Measurements from ENCODE around the gene DEXI. TPM values are rescaled to one million over a fixed set of nuclear protein-coding genes. Genes with fewer than 3 reads are reported as not detected.

Gene DEXI
- total and polyA plus RNA-seq, 2 of the 4 experiments (the other 2 are of a cell fraction): 43.7 to 63.6 TPM

DNA sequence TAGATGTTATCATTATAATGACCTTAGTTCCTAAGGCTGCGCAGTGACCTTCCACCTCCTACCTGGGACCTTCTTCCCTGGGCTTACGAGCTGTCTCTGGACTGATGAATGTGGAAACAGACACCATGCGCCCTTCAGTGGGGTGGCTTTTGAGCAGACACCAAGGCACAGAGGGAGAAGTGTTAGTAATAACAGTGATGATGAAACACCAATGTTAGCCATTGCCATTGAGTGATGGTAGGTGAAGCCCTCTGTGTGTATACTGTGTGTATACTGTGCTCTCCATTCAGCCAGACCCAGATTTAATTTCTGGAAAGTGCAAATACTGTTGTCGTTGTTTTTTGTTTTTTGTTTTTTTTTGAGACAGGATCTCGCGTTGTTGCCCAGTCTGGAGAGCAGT, 46.6 kb upstream of the DEXI start:
- Histone ChIP-seq H4K5ac (ENCODE audit: low read depth, low read length) (peak overlapping the region; percentile 76), H3K4ac (ENCODE audit: low read depth, low read length) (peak overlapping the region; percentile 51), H2AK5ac (ENCODE audit: low read depth, low read length) (peak overlapping the region; percentile 77; the same call in 1 of the 2 replicates), H3K27ac (ENCODE audit: insufficient read depth, low read length) (peak overlapping the region; percentile 47; the same call in 1 of the 2 replicates), H2BK15ac (ENCODE audit: low read depth, low read length) (peak overlapping the region; percentile 93), H3K4me3 (ENCODE audit: insufficient read depth, low read depth, low read length) (no peak overlapping the region), H3K9ac (ENCODE audit: low read depth, low read length) (no peak overlapping the region), H3K18ac (ENCODE audit: low read depth, low read length) (peak overlapping the region; percentile 63), H2AK9ac (replicated peaks; ENCODE audit: low read depth, low read length, poor library complexity) (no peak overlapping the region), H3K9me1 (ENCODE audit: insufficient read depth, low read length) (peaks cover 38% of the 10 kb centered on the region), H4K20me1 (ENCODE audit: insufficient read depth, low read length) (peaks cover 6% of the 10 kb centered on the region), H4K8ac (ENCODE audit: low read depth in 2 of 2, low read length in 2 of 2) (peak overlapping the region in 1 of 2 experiments; percentile 58; a peak in 2 of 4 replicates), H2BK120ac (ENCODE audit: low read depth, low read length) (peak overlapping the region; percentile 98), H3K4me2 (ENCODE audit: low read depth, low read length) (no peak overlapping the region), H3K23ac (ENCODE audit: low read depth, low read length) (no peak overlapping the region; the same call in 1 of the 2 replicates), H2AFZ (replicated peaks; ENCODE audit: low read length, poor library complexity) (no peak overlapping the region), H4K91ac (ENCODE audit: insufficient read depth, low read depth, low read length) (peak overlapping the region; percentile 68), H3K4me1 (ENCODE audit: control insufficient read depth, insufficient read depth, low read length) (peaks cover 37% of the 10 kb centered on the region), H3K9me3 (ENCODE audit: control insufficient read depth, insufficient read depth, low read length) (no peaks in the 10 kb centered on the region), H3K14ac (replicated peaks; ENCODE audit: low read depth, low read length) (peak overlapping the region; percentile 48; the same call in 1 of the 2 replicates), H3K27me3 (ENCODE audit: control insufficient read depth, insufficient read depth, low read length) (no peaks in the 10 kb centered on the region), H3K56ac (ENCODE audit: extremely low read depth, insufficient read depth, low read length) (no peak overlapping the region), H2BK5ac (ENCODE audit: low read depth, low read length, poor library complexity, severe bottlenecking) (no peak overlapping the region), H3K79me1 (ENCODE audit: low read depth in 1 of 2, low read length in 2 of 2) (peaks cover 17 to 61% of the 10 kb centered on the region in 2 experiments; a peak in 3 of 4 replicates), H2BK20ac (ENCODE audit: low read depth, low read length) (peak overlapping the region; percentile 79; the same call in 1 of the 2 replicates), H3K36me3 (ENCODE audit: control insufficient read depth, insufficient read depth, low read length) (peaks cover 1% of the 10 kb centered on the region)
- dilution Hi-C loops (cut with HindIII; ENCODE audit: low sequenced_read_pairs, unreplicated experiment): no loop called here
- no TSS peak for BruUV-seq (replicated peaks)
- intact Hi-C loops (cut with micrococcal nuclease): no loop called here
- in situ Hi-C loops (cut with MboI; ENCODE audit: low sequenced_read_pairs): loop anchor here (10.0 kb wide), 1 partner anchor 106 kb away; no protein-coding TSS in a partner anchor
- CTCF ChIA-PET: no interaction called here
- WGBS, 2 experiments (ENCODE audit: extremely low coverage in 2 of 2, insufficient read length in 1 of 2): 40% methylated on average over 1 of the region's 6 CpGs; no CpG with 5 or more reads in 1 of the 2 experiments
- ATAC-seq (ENCODE audit: low read depth) (no peak), DNase-seq (no peak)
- POLR2A ChIA-PET (ENCODE audit: unreplicated experiment): interaction anchor here (0.7 kb wide), 1 partner anchor 829 kb away, joined by 3 read pairs; no protein-coding TSS in a partner anchor
- no peak for TF ChIP-seq FOS (IDR thresholded peaks at IDR 0.05; ENCODE audit: low read depth, low read length)
- TF ChIP-seq CEBPB (IDR thresholded peaks at IDR 0.05; ENCODE audit: low read depth, low read length): peak; percentile 39; the same call in 1 of the 2 replicates
